C4-2B (cell line): ENCODE measurements around the gene METTL13.

Experiments
- H3K27ac ChIP-seq: fragments of 450-650 bp; 2 replicates; pipeline ENCODE4 v1.5.1; 2017
- CTCF ChIP-seq: fragments of 450-650 bp; conservative IDR thresholded peaks from 2 replicates; pipeline ENCODE4 v1.5.1; 2017; ENCODE audit warnings: mild to moderate bottlenecking
- ZFX ChIP-seq: fragments of 450-650 bp; IDR thresholded peaks from 2 replicates; pipeline ENCODE4 v1.6.1; 2017

METTL13 gene

GRCh38 chr1:171769171-171769570 is 12.3 kb upstream of the METTL13 start:
- H3K27ac ChIP-seq, result no peak overlapping the region
- TF ChIP-seq CTCF (no peak), ZFX (no peak)

- TF ChIP-seq ZFX (no peak), CTCF (no peak)
- H3K27ac ChIP-seq, result no peak overlapping the region
These were observed 11.7 kb upstream of the METTL13 start for GRCh38 chr1:171769754-171770153.

GRCh38 chr1:171772312-171772711 is 9.1 kb upstream of the METTL13 start:
- TF ChIP-seq ZFX (no peak), CTCF (no peak)
- H3K27ac ChIP-seq, result no peak overlapping the region

- TF ChIP-seq CTCF, result no peak
- TF ChIP-seq ZFX, result no peak
- H3K27ac ChIP-seq, result peak overlapping the region; percentile 88
These were observed 781 bp upstream of the METTL13 start for GRCh38 chr1:171780583-171781175.

GRCh38 chr1:171783816-171784530 is 2.5 kb downstream of the METTL13 start:
- H3K27ac ChIP-seq, result no peak overlapping the region

GRCh38 chr1:171784784-171785183 is 3.3 kb downstream of the METTL13 start:
- H3K27ac ChIP-seq, result no peak overlapping the region
- TF ChIP-seq CTCF (no peak), ZFX (no peak)

More at GRCh38 chr1:171783816-171784530, 2.5 kb downstream of the METTL13 start:
- TF ChIP-seq ZFX (no peak), CTCF (no peak)

- no peak overlapping the region for H3K27ac ChIP-seq
- TF ChIP-seq CTCF (no peak), ZFX (no peak)
These were observed 4.3 kb downstream of the METTL13 start for GRCh38 chr1:171785766-171786165.
